Measurements from ENCODE around the gene NOP56.

DNA sequence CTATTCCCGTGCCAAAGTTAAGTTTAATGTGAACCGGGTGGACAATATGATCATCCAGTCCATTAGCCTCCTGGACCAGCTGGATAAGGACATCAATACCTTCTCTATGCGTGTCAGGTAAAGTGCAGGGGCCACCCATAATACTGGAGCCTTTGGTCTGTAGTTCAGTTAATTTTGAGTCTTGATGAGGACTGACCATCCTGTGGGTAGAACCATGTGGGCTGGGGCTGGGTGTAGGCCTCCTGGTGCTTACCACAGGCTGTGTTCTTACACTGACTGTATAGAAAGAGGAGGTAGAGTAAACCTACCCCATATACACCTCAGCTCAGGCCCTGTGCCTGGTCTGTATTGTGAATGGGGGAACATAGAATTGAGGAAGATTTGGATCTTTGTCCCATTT is 2.4 kb downstream of the NOP56 start:
- TF ChIP-seq, protein P1, sequence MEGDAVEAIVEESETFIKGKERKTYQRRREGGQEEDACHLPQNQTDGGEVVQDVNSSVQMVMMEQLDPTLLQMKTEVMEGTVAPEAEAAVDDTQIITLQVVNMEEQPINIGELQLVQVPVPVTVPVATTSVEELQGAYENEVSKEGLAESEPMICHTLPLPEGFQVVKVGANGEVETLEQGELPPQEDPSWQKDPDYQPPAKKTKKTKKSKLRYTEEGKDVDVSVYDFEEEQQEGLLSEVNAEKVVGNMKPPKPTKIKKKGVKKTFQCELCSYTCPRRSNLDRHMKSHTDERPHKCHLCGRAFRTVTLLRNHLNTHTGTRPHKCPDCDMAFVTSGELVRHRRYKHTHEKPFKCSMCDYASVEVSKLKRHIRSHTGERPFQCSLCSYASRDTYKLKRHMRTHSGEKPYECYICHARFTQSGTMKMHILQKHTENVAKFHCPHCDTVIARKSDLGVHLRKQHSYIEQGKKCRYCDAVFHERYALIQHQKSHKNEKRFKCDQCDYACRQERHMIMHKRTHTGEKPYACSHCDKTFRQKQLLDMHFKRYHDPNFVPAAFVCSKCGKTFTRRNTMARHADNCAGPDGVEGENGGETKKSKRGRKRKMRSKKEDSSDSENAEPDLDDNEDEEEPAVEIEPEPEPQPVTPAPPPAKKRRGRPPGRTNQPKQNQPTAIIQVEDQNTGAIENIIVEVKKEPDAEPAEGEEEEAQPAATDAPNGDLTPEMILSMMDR (IDR thresholded peaks at IDR 0.05) = no peak
- TF ChIP-seq RAD21 (conservative IDR thresholded peaks at IDR 0.05 in 1 of 2, IDR thresholded peaks at IDR 0.05 in 1 of 2) (no peak), CEBPB (IDR thresholded peaks at IDR 0.05) (no peak)

Measured in A549 (cell line).